Testis (tissue), 2 donors: Measurements from ENCODE around the gene GASK1A.

Experiments
- POLR2A ChIP-seq: fragments of 450-650 bp; IDR thresholded peaks from one replicate; pipeline ENCODE4 v1.6.1; 2017; ENCODE audit warnings: antibody characterized with exemption, mild to moderate bottlenecking, moderate library complexity
- TF ChIP-seq, protein P1 (sequence below), 3 experiments: fragments of 450-650 bp in 2 of 3; fragments of 200-600 bp in 1 of 3; sonication (generic) in 1 of 3; IDR thresholded peaks; one replicate each; pipeline ENCODE4 v1.5.1; 2016 to 2019; ENCODE audit warnings: antibody characterized with exemption in 3 of 3, mild to moderate bottlenecking in 2 of 3, moderate library complexity in 1 of 3

DNA sequence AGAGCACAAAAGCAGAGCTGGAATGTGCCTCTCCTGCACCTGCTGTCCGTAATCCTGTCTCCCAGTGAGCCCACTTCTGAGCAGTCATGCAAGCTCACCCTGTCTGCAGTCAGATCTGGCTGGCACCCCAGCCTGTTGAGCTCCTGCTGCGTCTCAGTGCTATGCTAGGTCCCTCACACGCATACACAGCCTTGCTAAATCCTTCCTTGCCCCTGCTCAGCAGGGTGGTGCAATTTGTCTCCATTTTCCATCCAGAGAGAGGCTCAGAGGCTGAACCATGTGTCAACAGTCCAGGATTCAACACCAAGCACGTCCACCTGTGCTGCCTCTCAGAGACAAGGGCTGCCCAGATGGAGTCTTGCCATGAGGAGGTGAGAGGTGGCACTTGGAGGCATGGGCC, 115.7 kb downstream of the GASK1A start:
- TF ChIP-seq, protein P1, sequence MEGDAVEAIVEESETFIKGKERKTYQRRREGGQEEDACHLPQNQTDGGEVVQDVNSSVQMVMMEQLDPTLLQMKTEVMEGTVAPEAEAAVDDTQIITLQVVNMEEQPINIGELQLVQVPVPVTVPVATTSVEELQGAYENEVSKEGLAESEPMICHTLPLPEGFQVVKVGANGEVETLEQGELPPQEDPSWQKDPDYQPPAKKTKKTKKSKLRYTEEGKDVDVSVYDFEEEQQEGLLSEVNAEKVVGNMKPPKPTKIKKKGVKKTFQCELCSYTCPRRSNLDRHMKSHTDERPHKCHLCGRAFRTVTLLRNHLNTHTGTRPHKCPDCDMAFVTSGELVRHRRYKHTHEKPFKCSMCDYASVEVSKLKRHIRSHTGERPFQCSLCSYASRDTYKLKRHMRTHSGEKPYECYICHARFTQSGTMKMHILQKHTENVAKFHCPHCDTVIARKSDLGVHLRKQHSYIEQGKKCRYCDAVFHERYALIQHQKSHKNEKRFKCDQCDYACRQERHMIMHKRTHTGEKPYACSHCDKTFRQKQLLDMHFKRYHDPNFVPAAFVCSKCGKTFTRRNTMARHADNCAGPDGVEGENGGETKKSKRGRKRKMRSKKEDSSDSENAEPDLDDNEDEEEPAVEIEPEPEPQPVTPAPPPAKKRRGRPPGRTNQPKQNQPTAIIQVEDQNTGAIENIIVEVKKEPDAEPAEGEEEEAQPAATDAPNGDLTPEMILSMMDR (IDR thresholded peaks at IDR 0.05) = no peak
- no peak for TF ChIP-seq POLR2A
